Activated naive CD8-positive, alpha-beta T cell treated with anti-CD3 and anti-CD28 coated beads, Interleukin-2, amount 10 ng/mL, durations not matched to agents 7 days and 5 days (primary cell): ENCODE data around the gene CORO2B. TPM values are rescaled to one million over a fixed set of nuclear protein-coding genes. Genes with fewer than 3 reads are reported as not detected.

Source experiments
- ATAC-seq: fragments of 150-1000 bp; cut with Tn5 transposase; one replicate; pipeline ENCODE4 v1.10.0; 2021; ENCODE audit warnings: low read depth, moderate library complexity
- POLR2A ChIA-PET: fragments of 350-600 bp; sonication (Branson Sonifier 250); formaldehyde crosslinking; loops from one replicate; lab custom pipeline; 2021; ENCODE audit warnings: antibody characterized with exemption; lab: Charles Lee
- DNase-seq: peaks from one replicate; pipeline ENCODE4 v3.0.0; 2021
- H3K27ac Mint-ChIP-seq: one replicate; pipeline ENCODE4 v1.8.0; 2022; ENCODE audit warnings: mild to moderate bottlenecking, mixed read lengths
- H3K27me3 Mint-ChIP-seq: one replicate; pipeline ENCODE4 v1.8.0; 2022; ENCODE audit warnings: mild to moderate bottlenecking, moderate library complexity, mixed read lengths
- H3K36me3 Mint-ChIP-seq: one replicate; pipeline ENCODE4 v1.8.0; 2021; ENCODE audit warnings: mild to moderate bottlenecking, mixed read lengths
- H3K4me1 Mint-ChIP-seq: one replicate; pipeline ENCODE4 v1.8.0; 2021; ENCODE audit warnings: mixed read lengths
- H3K4me3 Mint-ChIP-seq: one replicate; pipeline ENCODE4 v1.8.0; 2022; ENCODE audit warnings: mild to moderate bottlenecking, moderate library complexity, mixed read lengths
- H3K9me3 Mint-ChIP-seq: one replicate; pipeline ENCODE4 v1.8.0; 2021; ENCODE audit warnings: mixed read lengths
- total RNA-seq, 2 experiments: library from RNA; stranded (reverse); gene quantifications; one replicate each; pipeline ENCODE4 v1.2.3, GENCODE V29; 2021

The CORO2B gene
- total RNA-seq, 2 experiments from 2014 or later: not detected

GRCh38 chr15:68693071-68693470, 114.3 kb downstream of the CORO2B start:
- POLR2A ChIA-PET: no interaction called here
- ATAC-seq (peak; percentile 36), DNase-seq (no peak)
- H3K9me3 Mint-ChIP-seq: no peaks in the 10 kb centered on the region
- H3K4me1 Mint-ChIP-seq: peaks cover 7% of the 10 kb centered on the region
- H3K27ac Mint-ChIP-seq: no peak overlapping the region
- peaks cover 7% of the 10 kb centered on the region for H3K27me3 Mint-ChIP-seq
- H3K4me3 Mint-ChIP-seq: no peak overlapping the region
- no peaks in the 10 kb centered on the region for H3K36me3 Mint-ChIP-seq

GRCh38 chr15:68694111-68694510, 115.3 kb downstream of the CORO2B start:
- no peak overlapping the region for H3K4me3 Mint-ChIP-seq
- no peak for DNase-seq
- peaks cover 2% of the 10 kb centered on the region for H3K27me3 Mint-ChIP-seq
- no peak for ATAC-seq
- H3K9me3 Mint-ChIP-seq: no peaks in the 10 kb centered on the region
- no peak overlapping the region for H3K27ac Mint-ChIP-seq
- POLR2A ChIA-PET: no interaction called here
- peaks cover 7% of the 10 kb centered on the region for H3K4me1 Mint-ChIP-seq
- H3K36me3 Mint-ChIP-seq: no peaks in the 10 kb centered on the region

DNA sequence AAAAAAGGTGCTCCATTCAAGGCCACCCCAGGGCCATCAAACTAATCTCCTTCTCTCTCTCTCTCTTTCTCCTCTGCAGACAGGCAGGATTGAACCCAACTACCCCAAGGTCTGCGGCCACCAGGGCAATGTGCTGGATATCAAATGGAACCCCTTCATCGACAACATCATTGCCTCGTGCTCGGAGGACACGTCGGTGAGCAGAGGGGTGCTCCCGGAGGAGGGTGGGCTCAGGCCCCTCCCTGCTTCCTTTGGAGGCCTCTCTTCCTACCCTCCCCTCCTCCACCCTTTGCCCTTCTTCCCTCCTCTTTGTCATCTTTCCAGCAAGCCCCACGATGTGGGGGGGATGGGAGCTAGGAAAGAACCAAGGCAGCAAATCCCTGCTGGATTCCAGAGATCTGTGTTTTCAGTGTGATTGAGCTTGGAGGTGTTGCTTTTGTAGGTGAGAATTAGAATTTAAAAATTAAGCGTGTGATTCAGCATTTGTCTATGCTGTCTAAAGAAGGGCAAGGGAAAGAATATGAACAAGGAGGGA, 116.3 kb downstream of the CORO2B start:
- Mint-ChIP-seq H3K9me3 (no peaks in the 10 kb centered on the region), H3K36me3 (no peaks in the 10 kb centered on the region), H3K4me1 (peaks cover 7% of the 10 kb centered on the region), H3K27ac (no peak overlapping the region), H3K4me3 (no peak overlapping the region), H3K27me3 (peaks cover 2% of the 10 kb centered on the region)
- DNase-seq: no peak
- POLR2A ChIA-PET: no interaction called here
- no peak for ATAC-seq

GRCh38 chr15:68696414-68697363, 117.9 kb downstream of the CORO2B start:
- ATAC-seq (no peak), DNase-seq (no peak)
- no peaks in the 10 kb centered on the region for H3K36me3 Mint-ChIP-seq
- POLR2A ChIA-PET: no interaction called here
- H3K27ac Mint-ChIP-seq: no peak overlapping the region
- H3K4me3 Mint-ChIP-seq: no peak overlapping the region
- H3K9me3 Mint-ChIP-seq: no peaks in the 10 kb centered on the region
- peaks cover 7% of the 10 kb centered on the region for H3K4me1 Mint-ChIP-seq
- peaks cover 2% of the 10 kb centered on the region for H3K27me3 Mint-ChIP-seq

DNA sequence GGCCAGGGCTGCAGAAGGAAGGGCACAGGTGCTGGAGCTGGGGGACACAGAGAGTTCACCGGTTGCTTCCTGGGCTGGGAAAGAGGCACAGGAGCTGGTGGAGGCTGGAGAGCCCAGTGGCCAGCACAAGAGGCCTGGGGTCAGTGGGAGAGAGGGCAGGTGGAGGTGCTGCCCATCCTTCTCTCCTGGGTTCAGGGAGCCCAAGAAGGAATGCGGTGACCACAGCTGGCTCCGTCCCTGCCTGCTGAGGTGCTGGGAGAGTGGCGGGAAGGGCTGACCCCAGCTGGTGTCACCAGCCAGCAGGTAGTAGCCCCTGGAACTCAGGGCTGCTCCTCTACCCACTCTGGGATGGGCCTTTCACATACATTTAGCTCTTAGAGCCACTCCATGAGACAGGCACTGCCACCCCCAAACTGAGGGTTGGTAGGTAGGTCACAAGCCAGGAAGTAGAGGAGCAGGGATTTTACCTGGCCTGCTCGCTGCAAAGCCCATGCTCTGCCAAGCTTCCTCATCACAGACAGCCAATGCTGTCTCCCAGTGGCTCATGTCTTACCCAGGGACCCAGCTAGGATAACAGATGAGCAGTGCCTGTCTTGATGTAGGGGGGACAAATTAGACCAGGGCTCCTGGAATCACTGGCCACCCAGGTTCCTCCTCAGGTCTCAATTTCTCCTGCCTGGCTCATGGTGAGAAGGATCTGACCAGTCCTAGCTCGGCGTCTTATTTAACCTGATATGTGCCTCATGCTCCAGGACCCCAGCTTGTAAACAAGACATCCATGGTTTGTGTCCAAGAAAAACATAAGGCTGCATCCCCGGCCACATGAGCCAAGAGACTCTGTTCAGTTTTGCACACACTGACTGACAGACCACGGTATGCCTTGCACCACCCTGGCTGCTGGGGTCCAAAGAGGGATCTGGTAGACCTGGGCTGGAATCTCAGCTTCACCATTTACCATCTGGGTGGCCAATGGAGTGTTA, 119.2 kb downstream of the CORO2B start:
- Mint-ChIP-seq H3K27ac (no peak overlapping the region), H3K9me3 (no peaks in the 10 kb centered on the region), H3K4me1 (peaks cover 6% of the 10 kb centered on the region), H3K36me3 (no peaks in the 10 kb centered on the region), H3K27me3 (peaks cover 2% of the 10 kb centered on the region), H3K4me3 (no peak overlapping the region)
- POLR2A ChIA-PET: no interaction called here
- DNase-seq: no peak
- no peak for ATAC-seq

- H3K27ac Mint-ChIP-seq: no peak overlapping the region
- H3K27me3 Mint-ChIP-seq: peaks cover 2% of the 10 kb centered on the region
Measured at GRCh38 chr15:68698708-68699107, 119.9 kb downstream of the CORO2B start.

GRCh38 chr15:68699124-68699880, 120.5 kb downstream of the CORO2B start:
- no peak for ATAC-seq
- no peak overlapping the region for H3K4me3 Mint-ChIP-seq

More at GRCh38 chr15:68698708-68699107, 119.9 kb downstream of the CORO2B start:
- Mint-ChIP-seq H3K4me3 (no peak overlapping the region), H3K9me3 (no peaks in the 10 kb centered on the region), H3K36me3 (no peaks in the 10 kb centered on the region), H3K4me1 (no peaks in the 10 kb centered on the region)
- DNase-seq (no peak), ATAC-seq (no peak)
- POLR2A ChIA-PET: no interaction called here

DNA sequence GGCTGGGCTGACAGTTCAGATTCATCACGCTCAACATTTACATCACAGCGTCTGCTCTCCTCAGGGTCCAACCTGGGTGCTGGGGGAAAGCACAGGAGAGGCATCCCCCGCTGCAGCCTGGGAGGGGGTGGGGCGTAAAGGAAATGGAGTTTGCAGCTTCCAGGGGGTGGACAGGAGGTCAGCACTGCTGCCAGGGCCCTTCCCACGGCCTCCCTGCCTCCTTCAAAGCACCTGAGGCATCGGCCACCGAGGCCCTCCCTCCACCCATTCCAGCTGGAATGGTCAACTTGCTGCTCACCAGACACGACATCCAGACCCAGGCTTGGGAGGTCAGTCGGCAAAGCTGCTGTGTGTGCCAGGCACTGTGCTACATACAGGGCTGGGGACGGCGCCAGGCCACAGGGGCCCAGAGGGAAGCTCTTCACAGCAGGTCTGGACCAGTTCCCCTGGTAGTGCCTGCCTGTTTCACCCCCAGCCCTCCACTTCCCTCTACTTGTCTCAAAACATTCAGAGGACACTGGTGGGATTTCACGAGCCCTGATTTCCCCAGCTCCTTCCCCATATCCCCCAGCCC, 121.2 kb downstream of the CORO2B start:
- no peaks in the 10 kb centered on the region for H3K9me3 Mint-ChIP-seq
- H3K27ac Mint-ChIP-seq: no peak overlapping the region

More at GRCh38 chr15:68699124-68699880, 120.5 kb downstream of the CORO2B start:
- POLR2A ChIA-PET: no interaction called here
- Mint-ChIP-seq H3K27me3 (peaks cover 2% of the 10 kb centered on the region), H3K4me1 (no peaks in the 10 kb centered on the region), H3K36me3 (no peaks in the 10 kb centered on the region), H3K9me3 (no peaks in the 10 kb centered on the region), H3K27ac (no peak overlapping the region)
- no peak for DNase-seq

DNA sequence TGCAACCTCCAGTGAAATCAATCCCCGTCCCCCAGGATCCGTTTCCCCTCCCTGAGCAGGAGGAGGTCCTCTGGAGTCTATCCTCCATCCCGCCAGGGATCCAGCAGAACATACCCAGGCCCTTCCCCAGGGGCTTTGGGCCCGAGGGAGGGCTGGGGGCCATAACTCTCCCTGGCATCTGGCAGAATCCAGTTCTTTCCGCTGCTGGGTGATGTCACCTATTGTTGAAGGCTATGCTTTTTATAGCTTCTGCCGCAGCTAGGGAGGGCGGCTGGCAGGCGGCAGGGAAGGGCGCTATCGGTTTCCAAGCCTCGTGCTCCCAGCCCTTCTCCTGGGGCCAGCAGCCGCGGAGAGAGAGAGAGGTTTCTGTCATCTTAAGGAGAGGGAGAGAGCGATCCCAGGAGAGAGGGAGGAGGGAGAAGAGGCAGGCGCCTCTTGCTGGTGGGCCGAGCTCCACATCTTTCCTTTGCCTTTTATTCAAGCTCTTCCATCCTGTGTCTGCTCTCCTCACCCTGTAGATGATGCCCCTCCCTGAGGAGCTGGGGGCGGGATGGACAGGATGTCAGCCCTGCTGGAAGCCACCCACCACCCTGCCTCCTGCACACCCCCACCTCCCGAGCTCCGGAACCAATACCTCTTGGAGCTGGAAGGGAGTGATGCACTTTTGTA, 121.8 kb downstream of the CORO2B start:
- H3K9me3 Mint-ChIP-seq: no peaks in the 10 kb centered on the region
- ATAC-seq (no peak), DNase-seq (no peak)
- no peaks in the 10 kb centered on the region for H3K36me3 Mint-ChIP-seq
- H3K4me1 Mint-ChIP-seq: no peaks in the 10 kb centered on the region
- H3K27ac Mint-ChIP-seq: no peak overlapping the region
- POLR2A ChIA-PET: no interaction called here
- no peak overlapping the region for H3K4me3 Mint-ChIP-seq
- peaks cover 5% of the 10 kb centered on the region for H3K27me3 Mint-ChIP-seq

More for the DNA sequence above, 121.2 kb downstream of the CORO2B start:
- H3K4me1 Mint-ChIP-seq: no peaks in the 10 kb centered on the region
- no peak for ATAC-seq
- DNase-seq: no peak
- no peak overlapping the region for H3K4me3 Mint-ChIP-seq
- no peaks in the 10 kb centered on the region for H3K36me3 Mint-ChIP-seq
- POLR2A ChIA-PET: no interaction called here
- peaks cover 5% of the 10 kb centered on the region for H3K27me3 Mint-ChIP-seq

DNA sequence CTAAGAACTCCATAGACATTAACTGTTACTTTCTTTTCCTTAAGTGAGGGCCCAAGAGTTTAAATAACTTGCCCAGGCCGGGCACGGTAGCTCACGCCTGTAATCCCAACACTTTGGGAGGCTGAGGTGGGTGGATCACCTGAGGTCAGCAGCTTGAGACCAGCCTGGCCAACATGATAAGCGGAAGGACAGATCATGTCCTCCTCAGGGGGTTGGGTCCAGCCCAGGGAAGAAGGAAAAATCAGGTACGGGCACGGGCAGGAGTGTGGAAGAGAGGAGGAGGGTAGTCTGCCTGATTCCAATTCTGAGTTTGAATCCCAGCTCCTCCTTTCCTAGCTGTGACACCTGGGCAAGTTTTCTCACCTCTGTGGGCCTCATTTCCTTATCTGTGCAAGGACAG, 123.1 kb downstream of the CORO2B start:
- Mint-ChIP-seq H3K36me3 (no peaks in the 10 kb centered on the region), H3K9me3 (no peaks in the 10 kb centered on the region), H3K4me1 (no peaks in the 10 kb centered on the region), H3K27ac (no peak overlapping the region), H3K27me3 (peaks cover 7% of the 10 kb centered on the region), H3K4me3 (no peak overlapping the region)
- DNase-seq (no peak), ATAC-seq (no peak)
- POLR2A ChIA-PET: no interaction called here

- no peaks in the 10 kb centered on the region for H3K9me3 Mint-ChIP-seq
- no peak for ATAC-seq
- DNase-seq: no peak
- H3K36me3 Mint-ChIP-seq: no peaks in the 10 kb centered on the region
- peaks cover 7% of the 10 kb centered on the region for H3K27me3 Mint-ChIP-seq
- H3K4me1 Mint-ChIP-seq: no peaks in the 10 kb centered on the region
- no peak overlapping the region for H3K27ac Mint-ChIP-seq
- H3K4me3 Mint-ChIP-seq: no peak overlapping the region
- POLR2A ChIA-PET: no interaction called here
Measured at GRCh38 chr15:68704496-68705021, 125.8 kb downstream of the CORO2B start.

- Mint-ChIP-seq H3K27me3 (peaks cover 7% of the 10 kb centered on the region), H3K36me3 (no peaks in the 10 kb centered on the region), H3K4me3 (no peak overlapping the region), H3K27ac (no peak overlapping the region), H3K9me3 (no peaks in the 10 kb centered on the region), H3K4me1 (no peaks in the 10 kb centered on the region)
- ATAC-seq: no peak
- DNase-seq: no peak
- POLR2A ChIA-PET: no interaction called here
Measured at GRCh38 chr15:68706256-68706655, 127.5 kb downstream of the CORO2B start.
